ENCODE results near the gene NPHS1. TPM values are rescaled to one million over a fixed set of nuclear protein-coding genes. Genes with fewer than 3 reads are reported as not detected.

The NPHS1 gene
- total and polyA plus RNA-seq, 2 donors from 2014 or later = 0.25 to 39.7 TPM

DNA sequence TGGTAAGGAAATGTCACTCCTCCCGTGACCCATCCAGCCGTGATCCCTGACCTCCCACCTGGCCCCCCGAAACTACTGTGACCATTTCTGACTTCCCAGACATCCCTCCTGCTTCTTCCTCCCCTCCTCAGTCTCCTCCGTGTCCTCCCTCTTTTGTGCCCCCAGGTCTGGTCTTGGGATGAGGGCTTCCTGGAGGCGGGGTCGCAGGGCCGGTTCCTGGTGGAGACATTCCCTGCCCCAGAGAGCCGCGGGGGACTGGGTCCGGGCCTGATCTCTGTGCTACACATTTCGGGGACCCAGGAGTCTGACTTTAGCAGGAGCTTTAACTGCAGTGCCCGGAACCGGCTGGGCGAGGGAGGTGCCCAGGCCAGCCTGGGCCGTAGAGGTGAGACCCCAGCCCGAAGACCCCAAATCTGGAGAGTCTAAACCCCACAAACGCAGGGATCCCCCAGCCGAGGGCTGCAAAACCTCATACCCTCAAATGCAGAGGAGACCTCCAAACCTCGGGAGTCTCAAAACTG, 9.4 kb upstream of the NPHS1 start:
- Histone ChIP-seq H3K27ac (ENCODE audit: low read depth in 2 of 2, low read length in 2 of 2) (no peak overlapping the region), H3K4me1 (ENCODE audit: control insufficient read depth in 2 of 3, insufficient read depth in 2 of 3, low read depth in 1 of 3, low read length in 3 of 3) (peaks cover 0 to 4% (median 0%) of the 10 kb centered on the region in 3 donors), H3K36me3 (ENCODE audit: control insufficient read depth in 2 of 3, insufficient read depth in 3 of 3, low read length in 3 of 3) (no peaks in the 10 kb centered on the region), H3K9me3 (ENCODE audit: control insufficient read depth in 2 of 3, insufficient read depth in 1 of 3, low read length in 3 of 3) (no peaks in the 10 kb centered on the region), H3K27me3 (ENCODE audit: control insufficient read depth, insufficient read depth, low read length) (no peaks in the 10 kb centered on the region), H3K9ac (ENCODE audit: low read length in 3 of 3) (no peak overlapping the region), H3K4me3 (ENCODE audit: low read length in 3 of 3) (no peak overlapping the region)
- no peak for FAIRE-seq
- no peak for DNase-seq
- intact Hi-C loops (cut with DNase I) = no loop called here
- TF ChIP-seq, protein P1, sequence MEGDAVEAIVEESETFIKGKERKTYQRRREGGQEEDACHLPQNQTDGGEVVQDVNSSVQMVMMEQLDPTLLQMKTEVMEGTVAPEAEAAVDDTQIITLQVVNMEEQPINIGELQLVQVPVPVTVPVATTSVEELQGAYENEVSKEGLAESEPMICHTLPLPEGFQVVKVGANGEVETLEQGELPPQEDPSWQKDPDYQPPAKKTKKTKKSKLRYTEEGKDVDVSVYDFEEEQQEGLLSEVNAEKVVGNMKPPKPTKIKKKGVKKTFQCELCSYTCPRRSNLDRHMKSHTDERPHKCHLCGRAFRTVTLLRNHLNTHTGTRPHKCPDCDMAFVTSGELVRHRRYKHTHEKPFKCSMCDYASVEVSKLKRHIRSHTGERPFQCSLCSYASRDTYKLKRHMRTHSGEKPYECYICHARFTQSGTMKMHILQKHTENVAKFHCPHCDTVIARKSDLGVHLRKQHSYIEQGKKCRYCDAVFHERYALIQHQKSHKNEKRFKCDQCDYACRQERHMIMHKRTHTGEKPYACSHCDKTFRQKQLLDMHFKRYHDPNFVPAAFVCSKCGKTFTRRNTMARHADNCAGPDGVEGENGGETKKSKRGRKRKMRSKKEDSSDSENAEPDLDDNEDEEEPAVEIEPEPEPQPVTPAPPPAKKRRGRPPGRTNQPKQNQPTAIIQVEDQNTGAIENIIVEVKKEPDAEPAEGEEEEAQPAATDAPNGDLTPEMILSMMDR (IDR thresholded peaks at IDR 0.05; ENCODE audit: borderline replicate concordance, extremely low read depth, insufficient read depth) = no peak

DNA sequence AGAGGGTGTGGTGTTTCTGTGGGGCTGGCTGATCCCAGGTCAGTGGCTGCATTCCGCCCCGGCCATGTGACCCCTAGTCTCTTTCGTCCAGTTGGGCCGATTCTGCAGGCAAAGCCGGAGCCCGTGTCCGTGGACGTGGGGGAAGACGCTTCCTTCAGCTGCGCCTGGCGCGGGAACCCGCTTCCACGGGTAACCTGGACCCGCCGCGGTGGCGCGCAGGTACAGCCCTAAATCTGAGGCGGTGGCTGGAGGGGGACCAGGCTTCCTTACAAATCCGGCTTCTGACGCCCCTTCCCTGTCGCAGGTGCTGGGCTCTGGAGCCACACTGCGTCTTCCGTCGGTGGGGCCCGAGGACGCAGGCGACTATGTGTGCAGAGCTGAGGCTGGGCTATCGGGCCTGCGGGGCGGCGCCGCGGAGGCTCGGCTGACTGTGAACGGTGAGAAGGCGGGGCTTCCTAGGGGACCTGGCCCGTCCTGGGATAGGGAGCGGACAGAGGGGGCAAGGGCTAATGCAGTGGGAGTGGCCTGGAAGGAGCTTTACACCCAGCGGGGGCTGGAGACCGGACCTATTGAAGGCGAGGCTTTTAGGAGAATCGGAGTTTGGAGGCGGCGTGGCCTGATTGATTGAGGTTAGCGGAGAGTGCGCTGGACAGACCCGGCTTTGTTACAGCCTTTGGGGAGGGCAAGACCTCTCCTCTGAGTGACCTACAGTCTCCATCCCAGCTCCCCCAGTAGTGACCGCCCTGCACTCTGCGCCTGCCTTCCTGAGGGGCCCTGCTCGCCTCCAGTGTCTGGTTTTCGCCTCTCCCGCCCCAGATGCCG, 8.7 kb upstream of the NPHS1 start:
- H3K4me3 ChIP-seq (ENCODE audit: low read length in 3 of 3) = no peak overlapping the region
- intact Hi-C loops (cut with DNase I) = no loop called here

DNA sequence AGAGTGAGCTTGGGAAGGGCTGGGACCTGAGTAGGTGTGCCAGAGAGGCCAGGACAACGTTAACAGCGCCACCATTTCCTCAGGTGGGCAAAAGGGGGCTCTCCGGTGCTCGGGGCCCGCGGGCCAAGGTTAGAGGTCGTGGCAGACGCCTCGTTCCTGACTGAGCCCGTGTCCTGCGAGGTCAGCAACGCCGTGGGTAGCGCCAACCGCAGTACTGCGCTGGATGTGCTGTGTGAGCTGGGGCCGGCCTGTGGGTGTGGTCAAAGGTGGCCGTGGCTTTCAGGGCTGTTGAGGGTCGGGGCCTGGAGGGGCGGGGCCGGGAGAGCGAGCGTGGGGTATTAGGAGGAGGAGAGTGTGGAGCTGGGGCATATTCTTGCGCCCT, 8.1 kb upstream of the NPHS1 start:
- H3K27ac ChIP-seq (ENCODE audit: low read depth in 2 of 2, low read length in 2 of 2) = no peak overlapping the region
- no peaks in the 10 kb centered on the region for H3K27me3 ChIP-seq (ENCODE audit: control insufficient read depth, insufficient read depth, low read length)
- TF ChIP-seq, protein P1 (IDR thresholded peaks at IDR 0.05; ENCODE audit: borderline replicate concordance, extremely low read depth, insufficient read depth) = no peak
- intact Hi-C loops (cut with DNase I) = no loop called here
- FAIRE-seq = no peak
- no peaks in the 10 kb centered on the region for H3K36me3 ChIP-seq (ENCODE audit: control insufficient read depth in 2 of 3, insufficient read depth in 3 of 3, low read length in 3 of 3)
- H3K4me1 ChIP-seq (ENCODE audit: control insufficient read depth in 2 of 3, insufficient read depth in 2 of 3, low read depth in 1 of 3, low read length in 3 of 3) = peaks cover 0 to 4% (median 0%) of the 10 kb centered on the region in 3 donors
- DNase-seq = no peak
- no peak overlapping the region for H3K4me3 ChIP-seq (ENCODE audit: low read length in 3 of 3)
- no peak overlapping the region for H3K9ac ChIP-seq (ENCODE audit: low read length in 3 of 3)
- H3K9me3 ChIP-seq (ENCODE audit: control insufficient read depth in 2 of 3, insufficient read depth in 1 of 3, low read length in 3 of 3) = no peaks in the 10 kb centered on the region

More for the DNA sequence above, 8.7 kb upstream of the NPHS1 start:
- H3K4me1 ChIP-seq (ENCODE audit: control insufficient read depth in 2 of 3, insufficient read depth in 2 of 3, low read depth in 1 of 3, low read length in 3 of 3) = peaks cover 0 to 4% (median 0%) of the 10 kb centered on the region in 3 donors
- H3K9ac ChIP-seq (ENCODE audit: low read length in 3 of 3) = no peak overlapping the region
- no peaks in the 10 kb centered on the region for H3K36me3 ChIP-seq (ENCODE audit: control insufficient read depth in 2 of 3, insufficient read depth in 3 of 3, low read length in 3 of 3)
- no peak for FAIRE-seq
- no peaks in the 10 kb centered on the region for H3K27me3 ChIP-seq (ENCODE audit: control insufficient read depth, insufficient read depth, low read length)
- no peak overlapping the region for H3K27ac ChIP-seq (ENCODE audit: low read depth in 2 of 2, low read length in 2 of 2)
- TF ChIP-seq, protein P1 (IDR thresholded peaks at IDR 0.05; ENCODE audit: borderline replicate concordance, extremely low read depth, insufficient read depth) = no peak
- H3K9me3 ChIP-seq (ENCODE audit: control insufficient read depth in 2 of 3, insufficient read depth in 1 of 3, low read length in 3 of 3) = no peaks in the 10 kb centered on the region
- peak in 4 of 5 donors; percentile 70 to 76 (median 74) for DNase-seq

Data from kidney (tissue), 14 donors.